Measurements from ENCODE around the gene SPTBN1.

SPTBN1 gene

GRCh38 chr2:54531558-54531957 lies 75.4 kb downstream of the SPTBN1 start:
- no peak for DNase-seq

GRCh38 chr2:54534221-54534620 lies 78.1 kb downstream of the SPTBN1 start:
- DNase-seq: no peak

GRCh38 chr2:54534625-54535024 lies 78.5 kb downstream of the SPTBN1 start:
- DNase-seq: no peak

- no peak for DNase-seq
Observed at GRCh38 chr2:54535599-54536195, 79.6 kb downstream of the SPTBN1 start.

- no peak for DNase-seq
Observed at GRCh38 chr2:54536720-54537119, 80.6 kb downstream of the SPTBN1 start.

- DNase-seq: no peak
Observed at GRCh38 chr2:54538537-54538936, 82.4 kb downstream of the SPTBN1 start.

GRCh38 chr2:54539683-54540082 lies 83.6 kb downstream of the SPTBN1 start:
- no peak for DNase-seq

- DNase-seq: no peak
Observed at GRCh38 chr2:54540194-54540593, 84.1 kb downstream of the SPTBN1 start.

- DNase-seq: no peak
Observed at GRCh38 chr2:54541995-54542394, 85.9 kb downstream of the SPTBN1 start.

- DNase-seq: no peak
Observed at GRCh38 chr2:54543733-54544396, 87.7 kb downstream of the SPTBN1 start.

GRCh38 chr2:54545702-54546450 lies 89.7 kb downstream of the SPTBN1 start:
- no peak for DNase-seq

- no peak for DNase-seq
Observed at GRCh38 chr2:54546518-54546917, 90.4 kb downstream of the SPTBN1 start.

GRCh38 chr2:54546923-54547720 lies 91.0 kb downstream of the SPTBN1 start:
- no peak for DNase-seq

GRCh38 chr2:54549430-54549829 lies 93.3 kb downstream of the SPTBN1 start:
- no peak for DNase-seq

- no peak for DNase-seq
Observed at GRCh38 chr2:54549917-54550518, 93.9 kb downstream of the SPTBN1 start.

GRCh38 chr2:54550547-54550946 lies 94.4 kb downstream of the SPTBN1 start:
- DNase-seq: no peak

GRCh38 chr2:54551123-54551756 lies 95.1 kb downstream of the SPTBN1 start:
- no peak for DNase-seq

- no peak for DNase-seq
Observed at GRCh38 chr2:54553075-54553474, 96.9 kb downstream of the SPTBN1 start.

- no peak for DNase-seq
Observed at GRCh38 chr2:54553775-54554174, 97.6 kb downstream of the SPTBN1 start.

- DNase-seq: no peak
Observed at GRCh38 chr2:54555318-54555837, 99.3 kb downstream of the SPTBN1 start.

GRCh38 chr2:54556621-54557121 lies 100.5 kb downstream of the SPTBN1 start:
- DNase-seq: no peak

GRCh38 chr2:54557211-54557600 lies 101.1 kb downstream of the SPTBN1 start:
- DNase-seq: no peak

Data from COR-L47 (cell line).